HG02678 (cell line): ENCODE data around the gene SCD5.

Experiments used
- ATAC-seq: cut with Tn5 transposase; IDR thresholded peaks from one replicate; pipeline ENCODE4 v1.9.1; 2021; ENCODE audit warnings: mild to moderate bottlenecking, moderate library complexity; ENCODE audit not compliant: unreplicated experiment

The SCD5 gene

GRCh38 chr4:82645936-82646565, 152.5 kb downstream of the SCD5 start:
- no peak for ATAC-seq

- no peak for ATAC-seq
These were observed 153.9 kb downstream of the SCD5 start for GRCh38 chr4:82644734-82645126.

GRCh38 chr4:82643994-82644733, 154.4 kb downstream of the SCD5 start:
- ATAC-seq, result no peak

GRCh38 chr4:82642331-82642730, 156.3 kb downstream of the SCD5 start:
- ATAC-seq, result no peak

GRCh38 chr4:82640540-82640939, 158.1 kb downstream of the SCD5 start:
- no peak for ATAC-seq

- ATAC-seq, result no peak
These were observed 158.6 kb downstream of the SCD5 start for GRCh38 chr4:82639971-82640370.

GRCh38 chr4:82638479-82638878, 160.1 kb downstream of the SCD5 start:
- ATAC-seq, result no peak

GRCh38 chr4:82630079-82630478, 168.5 kb downstream of the SCD5 start:
- ATAC-seq, result no peak

- ATAC-seq, result no peak
These were observed 169.2 kb downstream of the SCD5 start for GRCh38 chr4:82629238-82630000.

- no peak for ATAC-seq
These were observed 172.2 kb downstream of the SCD5 start for GRCh38 chr4:82626251-82626868.

GRCh38 chr4:82624819-82625218, 173.8 kb downstream of the SCD5 start:
- ATAC-seq, result no peak

- ATAC-seq, result no peak
These were observed 175.4 kb downstream of the SCD5 start for GRCh38 chr4:82623121-82623683.

- no peak for ATAC-seq
These were observed 177.3 kb downstream of the SCD5 start for GRCh38 chr4:82621251-82621650.

GRCh38 chr4:82620126-82620735, 178.4 kb downstream of the SCD5 start:
- no peak for ATAC-seq

- no peak for ATAC-seq
These were observed 180.4 kb downstream of the SCD5 start for GRCh38 chr4:82618103-82618720.

- no peak for ATAC-seq
These were observed 183.7 kb downstream of the SCD5 start for GRCh38 chr4:82614838-82615449.

- ATAC-seq, result no peak
These were observed 185.5 kb downstream of the SCD5 start for GRCh38 chr4:82613121-82613520.

- ATAC-seq, result no peak
These were observed 186.6 kb downstream of the SCD5 start for GRCh38 chr4:82611982-82612381.

- ATAC-seq, result no peak
These were observed 187.1 kb downstream of the SCD5 start for GRCh38 chr4:82611527-82611926.

- no peak for ATAC-seq
These were observed 188.6 kb downstream of the SCD5 start for GRCh38 chr4:82610041-82610440.
